GM23338 (cell line): ENCODE results near the gene LSM3.

ENCODE experiments used
- CREB1 ChIP-seq: fragments of 250-450 bp; sonication (Bioruptor Pico); IDR thresholded peaks from 2 replicates; pipeline ENCODE4 v1.5.0; 2020; ENCODE audit warnings: low read depth, mild to moderate bottlenecking, moderate library complexity
- EZH2 ChIP-seq: fragments of 200-600 bp; sonication (generic); IDR thresholded peaks from one replicate; pipeline ENCODE4 v1.8.0; 2017; ENCODE audit warnings: antibody characterized with exemption, mild to moderate bottlenecking, low read depth; ENCODE audit not compliant: unreplicated experiment
- EZH2phosphoT487 ChIP-seq: fragments of 200-600 bp; sonication (generic); IDR thresholded peaks from one replicate; pipeline ENCODE4 v1.8.1; 2018; ENCODE audit warnings: antibody characterized with exemption; ENCODE audit not compliant: unreplicated experiment
- NANOG ChIP-seq: IDR thresholded peaks from 2 replicates; pipeline ENCODE4 v1.6.1; 2016; ENCODE audit warnings: antibody characterized with exemption, borderline replicate concordance
- POLR2AphosphoS5 ChIP-seq: IDR thresholded peaks from 2 replicates; pipeline ENCODE4 v1.6.1; 2016; ENCODE audit warnings: antibody characterized with exemption, low read depth
- TF ChIP-seq, protein P1 (sequence below), 2 experiments: fragments of 200-600 bp in 1 of 2; sonication (generic) in 1 of 2; conservative IDR thresholded peaks; 2 replicates each; pipeline versions ENCODE4 v1.5.1 to v1.6.1; 2016 to 2017; ENCODE audit warnings: antibody characterized with exemption in 2 of 2, low read depth in 2 of 2, mild to moderate bottlenecking in 2 of 2, moderate library complexity in 1 of 2

DNA sequence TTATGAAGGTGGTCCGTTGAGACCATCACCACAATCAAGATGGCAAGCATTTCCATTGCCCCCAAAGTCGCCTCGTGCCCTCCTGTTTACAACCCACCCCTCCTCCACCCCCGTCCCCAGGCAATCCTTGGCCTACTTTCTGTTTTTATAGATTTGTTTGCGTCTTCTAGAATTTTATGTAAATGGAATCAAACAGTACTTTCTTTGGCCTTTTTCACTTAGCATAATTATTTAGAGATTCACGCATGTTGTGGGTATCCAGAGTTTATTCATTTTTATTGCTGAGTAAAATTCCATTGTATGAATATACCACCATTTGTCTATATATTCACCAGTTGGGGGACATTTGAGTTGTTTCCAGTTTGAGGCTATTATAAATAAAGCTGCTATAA lies 66.6 kb downstream of the LSM3 start:
- TF ChIP-seq, protein P1, sequence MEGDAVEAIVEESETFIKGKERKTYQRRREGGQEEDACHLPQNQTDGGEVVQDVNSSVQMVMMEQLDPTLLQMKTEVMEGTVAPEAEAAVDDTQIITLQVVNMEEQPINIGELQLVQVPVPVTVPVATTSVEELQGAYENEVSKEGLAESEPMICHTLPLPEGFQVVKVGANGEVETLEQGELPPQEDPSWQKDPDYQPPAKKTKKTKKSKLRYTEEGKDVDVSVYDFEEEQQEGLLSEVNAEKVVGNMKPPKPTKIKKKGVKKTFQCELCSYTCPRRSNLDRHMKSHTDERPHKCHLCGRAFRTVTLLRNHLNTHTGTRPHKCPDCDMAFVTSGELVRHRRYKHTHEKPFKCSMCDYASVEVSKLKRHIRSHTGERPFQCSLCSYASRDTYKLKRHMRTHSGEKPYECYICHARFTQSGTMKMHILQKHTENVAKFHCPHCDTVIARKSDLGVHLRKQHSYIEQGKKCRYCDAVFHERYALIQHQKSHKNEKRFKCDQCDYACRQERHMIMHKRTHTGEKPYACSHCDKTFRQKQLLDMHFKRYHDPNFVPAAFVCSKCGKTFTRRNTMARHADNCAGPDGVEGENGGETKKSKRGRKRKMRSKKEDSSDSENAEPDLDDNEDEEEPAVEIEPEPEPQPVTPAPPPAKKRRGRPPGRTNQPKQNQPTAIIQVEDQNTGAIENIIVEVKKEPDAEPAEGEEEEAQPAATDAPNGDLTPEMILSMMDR (conservative IDR thresholded peaks at IDR 0.05; ENCODE audit: low read depth in 2 of 2): no peak
- TF ChIP-seq EZH2 (no peak), NANOG (no peak), POLR2AphosphoS5 (no peak), EZH2phosphoT487 (no peak), CREB1 (CRISPR knock-in tag) (no peak)
